NCI-H2107 treated with DMSO at 0.1 percent for 48 hours (cell line): ENCODE measurements around the gene MOSPD3.
A peak's percentile ranks its signal among the peaks of the same experiment; 100 is the strongest.
"Not testable (repeated sequence)": the region's sequence is repeated elsewhere in the genome, so short reads cannot be mapped to it uniquely, and the experiment has no call there.

Experiments
- DNase-seq: peaks from one replicate; lab custom pipeline; 2025; ENCODE audit not compliant: unreplicated experiment; lab: John Stamatoyannopoulos, UW

MOSPD3 gene

GRCh38 chr7:100611983-100612729, at the start of gene MOSPD3:
MOSPD3 (plus strand) TSS chr7:100612540; CDS start chr7:100612792, 252 bp downstream.
- DNase-seq = peak; percentile 99

- no peak for DNase-seq
These were observed 49.2 kb upstream of the MOSPD3 start for GRCh38 chr7:100563100-100563564.

- peak; percentile 18 for DNase-seq
These were observed 48.4 kb upstream of the MOSPD3 start for GRCh38 chr7:100563809-100564400.

- not testable (repeated sequence) for DNase-seq
These were observed 47.9 kb upstream of the MOSPD3 start for GRCh38 chr7:100564405-100564804.

GRCh38 chr7:100565133-100565571, 47.2 kb upstream of the MOSPD3 start:
- DNase-seq = no peak

- no peak for DNase-seq
These were observed 46.3 kb upstream of the MOSPD3 start for GRCh38 chr7:100566018-100566531.

DNA sequence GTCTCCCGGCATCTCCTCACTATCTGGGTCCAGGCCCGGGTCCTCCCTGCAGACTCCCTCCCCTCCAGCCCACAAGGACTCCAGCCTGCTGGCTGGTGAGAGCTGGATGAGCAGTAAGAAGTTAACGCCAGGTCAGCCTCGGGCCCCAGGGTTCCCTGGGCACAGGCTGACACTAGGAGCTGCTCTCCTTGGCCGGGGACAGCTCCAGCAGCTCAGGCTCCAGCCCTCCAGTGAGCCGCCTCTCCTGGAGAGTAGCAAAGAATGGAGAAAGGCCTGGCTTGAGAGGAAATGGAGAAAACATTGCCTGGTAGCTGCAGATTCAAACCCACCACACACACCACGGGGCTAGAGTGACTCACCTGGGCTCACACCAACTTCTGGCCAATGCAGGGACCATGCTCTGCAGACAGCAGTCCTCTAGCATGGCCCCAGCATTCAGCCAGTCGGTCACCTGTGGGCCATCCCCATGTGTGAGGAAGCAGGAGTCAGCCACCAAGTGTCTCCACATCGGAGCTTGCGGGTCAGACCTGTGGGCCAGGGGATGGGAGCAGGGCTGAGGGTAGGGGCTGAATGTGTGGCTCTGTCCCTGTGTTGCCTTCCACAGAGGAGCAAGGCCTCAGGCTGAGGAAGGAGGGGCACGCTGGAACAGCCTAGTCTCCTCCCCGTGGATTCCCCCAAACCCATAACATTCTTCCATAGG, 45.2 kb upstream of the MOSPD3 start:
- no peak for DNase-seq

DNA sequence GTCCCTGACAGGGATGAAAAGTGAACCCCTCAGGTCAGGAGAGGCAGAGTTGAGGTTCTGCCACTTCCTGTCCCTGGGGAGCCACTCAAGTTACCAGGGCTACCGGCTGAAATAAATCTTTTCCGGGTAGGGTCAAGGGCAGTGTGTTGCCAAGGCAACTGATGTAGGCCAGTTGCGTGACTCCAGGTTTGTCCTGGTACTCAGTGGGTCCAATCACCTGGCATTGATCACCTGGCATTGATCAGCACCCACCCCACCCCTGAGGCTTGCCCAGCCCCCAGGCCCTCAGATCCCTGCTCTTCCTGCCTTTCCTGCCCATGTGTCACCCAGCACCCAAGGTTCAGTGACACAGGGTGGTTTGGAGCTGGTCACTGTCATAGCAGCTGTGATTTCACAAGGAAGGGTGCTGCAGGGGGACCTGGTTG, 44.6 kb upstream of the MOSPD3 start:
- DNase-seq = no peak

GRCh38 chr7:100568176-100568895, 44.0 kb upstream of the MOSPD3 start:
- DNase-seq = no peak

- no peak for DNase-seq
These were observed 43.2 kb upstream of the MOSPD3 start for GRCh38 chr7:100568896-100569844.

- DNase-seq = no peak
These were observed 41.1 kb upstream of the MOSPD3 start for GRCh38 chr7:100570954-100571828.

DNA sequence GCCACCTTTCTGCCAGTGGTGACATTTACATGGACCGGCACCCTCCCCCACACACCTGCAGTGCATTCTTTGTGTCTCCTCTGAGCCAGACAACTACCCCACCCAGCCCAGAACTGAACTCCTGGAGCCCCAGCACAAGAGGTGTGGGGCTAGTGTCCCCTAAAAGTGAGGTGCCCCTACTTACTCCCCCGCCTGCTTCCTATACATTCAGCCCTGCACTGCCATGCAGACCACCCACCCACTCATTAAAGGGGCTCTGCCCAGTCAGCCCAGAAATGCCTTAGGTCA, 40.6 kb upstream of the MOSPD3 start:
- no peak for DNase-seq

DNA sequence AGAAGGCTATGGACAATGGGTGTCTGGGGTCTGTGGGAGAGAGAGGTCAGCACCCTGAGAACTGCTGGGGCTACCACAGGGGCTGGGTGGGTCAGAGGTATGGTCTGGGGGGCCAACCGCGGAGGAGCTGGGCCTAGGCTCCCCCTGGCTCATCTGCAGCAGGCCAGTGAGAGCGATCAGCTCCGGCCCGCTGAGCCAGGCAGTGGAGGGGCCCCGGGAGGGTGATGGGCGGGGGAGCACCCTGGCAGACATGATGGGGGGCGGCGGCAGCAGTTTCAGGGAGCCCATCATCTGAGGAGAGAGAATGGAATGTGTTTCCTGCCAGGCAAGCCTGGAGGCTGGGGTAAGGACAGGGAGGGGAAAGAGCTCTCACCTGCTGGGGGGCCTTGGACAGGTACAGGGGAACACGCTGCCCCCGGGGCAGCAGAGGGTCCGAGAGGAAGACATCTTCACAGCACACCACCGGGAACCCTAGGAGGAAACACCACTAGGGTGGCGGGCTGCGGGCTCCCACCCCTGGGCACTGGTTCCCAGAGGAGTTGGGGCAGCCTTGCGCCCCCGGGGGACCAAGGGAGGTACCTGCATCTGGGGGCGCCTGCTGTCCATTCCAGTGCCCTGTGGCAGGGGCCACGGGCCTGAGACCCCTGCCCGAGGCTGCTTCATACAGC, 39.9 kb upstream of the MOSPD3 start:
- no peak for DNase-seq

DNA sequence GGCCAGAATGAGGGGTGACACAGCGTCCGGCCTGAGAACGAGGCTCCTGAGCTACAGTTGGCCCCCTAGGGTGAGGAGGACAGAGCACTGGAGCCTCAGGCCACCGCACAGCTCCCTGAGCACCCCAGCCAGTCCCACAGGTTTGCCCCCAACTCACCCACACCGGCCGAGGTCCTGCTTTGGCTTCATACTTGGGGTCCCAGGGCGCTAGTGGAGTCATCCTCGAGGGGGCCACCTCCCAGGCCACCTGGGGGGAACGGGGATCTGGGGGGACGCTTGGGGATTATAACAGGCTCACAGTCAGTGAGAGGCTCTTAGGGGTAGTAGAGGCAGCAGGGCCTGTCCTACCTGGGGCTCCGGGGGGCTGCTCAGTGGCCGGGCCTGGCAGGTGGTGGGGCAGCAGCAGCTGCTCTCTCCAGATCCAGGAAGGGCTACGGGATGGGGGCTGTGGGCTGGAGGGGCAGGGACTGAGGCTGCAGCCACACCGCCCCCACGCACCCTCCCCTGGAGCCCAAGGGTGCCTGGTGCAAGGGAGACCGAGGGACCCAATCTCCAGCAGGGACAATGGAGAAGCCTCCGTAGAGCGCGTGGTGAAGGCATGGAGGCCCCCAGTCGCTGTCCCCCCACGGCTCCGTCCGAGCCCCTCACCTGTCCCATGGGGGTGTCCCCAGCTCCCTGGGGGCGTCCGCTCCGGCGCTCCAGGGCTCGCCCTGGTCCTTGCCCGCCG, 39.2 kb upstream of the MOSPD3 start:
- DNase-seq = no peak

DNA sequence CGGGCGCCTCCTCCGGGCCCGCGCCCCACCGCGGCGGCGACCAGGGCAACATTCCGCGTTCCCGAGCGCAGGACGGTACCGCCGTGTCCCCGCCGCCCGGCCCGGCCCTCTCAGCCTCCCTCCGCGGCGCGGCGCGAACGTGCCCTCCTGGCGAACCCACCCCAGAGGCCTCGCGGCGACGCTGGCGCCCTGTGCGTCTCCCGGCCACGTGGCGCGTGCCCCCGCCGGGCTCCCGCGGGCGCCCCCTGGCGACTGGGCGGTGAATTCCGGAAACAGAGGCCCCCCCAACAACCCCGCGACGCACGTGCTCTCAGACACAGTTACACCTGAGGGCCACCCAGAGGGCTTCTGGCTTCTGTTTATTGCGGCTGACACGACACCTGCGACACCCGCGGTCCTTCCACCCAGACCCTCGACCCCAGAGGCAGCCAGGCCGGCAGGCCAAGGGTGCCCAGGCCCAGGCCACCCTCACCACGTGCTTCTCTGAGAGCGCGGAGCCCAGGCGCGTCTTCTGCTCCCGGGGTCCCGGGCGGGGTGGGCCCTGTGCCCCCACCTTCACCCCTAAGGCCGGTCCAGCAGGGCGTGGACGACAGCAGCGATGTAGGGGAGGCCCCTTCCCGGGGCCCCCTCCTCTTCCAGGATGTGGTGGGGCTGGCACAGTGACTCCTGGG, 38.5 kb upstream of the MOSPD3 start, which contains the start of gene SAP25:
Gene SAP25, minus strand, starts transcription at position 210 of the 671 bp plus-strand sequence. Its CDS starts 158 bp downstream, at position 52.
- DNase-seq = no peak

DNA sequence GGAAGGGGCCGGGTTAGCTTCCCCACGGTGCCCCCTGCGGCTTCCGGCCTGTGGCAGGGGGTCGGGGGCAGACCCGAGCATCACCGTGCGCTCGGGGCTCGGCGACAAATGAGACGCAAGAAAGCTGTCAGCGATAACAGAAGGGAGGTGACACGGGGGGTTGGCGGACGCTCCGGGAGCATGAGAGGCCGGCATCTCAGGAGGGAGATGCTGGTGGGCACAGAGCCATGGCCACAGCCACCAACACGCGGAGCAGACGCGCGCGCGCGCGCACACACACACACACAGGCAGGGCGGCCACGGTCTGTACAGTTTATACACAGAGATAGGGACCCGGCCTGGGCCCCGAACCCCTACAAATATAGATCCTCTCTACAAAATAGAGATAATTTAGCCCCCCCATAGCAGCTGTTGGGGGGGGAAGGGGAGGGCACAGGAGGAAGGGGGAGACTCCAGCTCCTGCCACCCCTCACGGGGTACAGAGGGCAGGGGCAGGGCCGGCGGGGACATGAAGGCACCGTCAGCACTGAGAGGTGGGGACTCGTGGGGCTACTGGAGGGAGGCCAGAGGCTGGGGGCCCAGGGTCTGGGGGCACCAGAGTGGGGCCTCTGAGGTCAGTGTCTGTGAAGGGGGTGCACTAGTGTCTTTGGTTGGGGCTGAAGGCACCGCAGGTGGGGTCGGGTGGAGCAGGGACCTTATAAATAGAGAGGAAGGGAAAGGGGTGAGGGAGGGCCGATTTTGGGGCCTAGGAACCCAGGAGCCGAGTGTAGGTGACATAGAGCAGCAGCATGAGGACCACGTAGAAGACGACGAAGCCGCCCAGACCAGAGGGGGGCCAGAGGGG, 37.8 kb upstream of the MOSPD3 start:
- no peak for DNase-seq
